Retina (tissue), 1 donor: ENCODE results near the gene SLC1A7.

ENCODE experiments used
- DNase-seq: peaks from one replicate; pipeline ENCODE4 v3.0.0-alpha.2; 2016

The SLC1A7 gene

DNA sequence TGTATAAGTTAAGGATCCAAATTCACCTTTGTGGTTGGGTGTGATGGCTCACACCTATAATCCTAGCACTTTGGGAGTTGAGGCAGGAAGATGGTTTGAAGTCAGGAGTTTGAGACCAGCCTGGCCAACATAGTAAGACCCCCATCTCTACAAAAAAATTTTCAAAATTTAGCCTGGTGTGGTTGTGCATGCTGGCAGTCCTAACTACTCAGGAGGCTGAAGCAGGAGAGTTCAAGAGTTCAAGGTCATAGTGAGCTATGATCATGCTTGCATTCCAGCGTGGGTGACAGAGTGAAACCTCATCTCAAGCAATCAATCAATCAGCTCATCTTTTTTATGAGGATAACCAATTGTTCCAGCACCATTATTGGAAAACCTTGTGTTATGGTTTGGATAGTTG is 16.5 kb upstream of the SLC1A7 start:
- DNase-seq: no peak

DNA sequence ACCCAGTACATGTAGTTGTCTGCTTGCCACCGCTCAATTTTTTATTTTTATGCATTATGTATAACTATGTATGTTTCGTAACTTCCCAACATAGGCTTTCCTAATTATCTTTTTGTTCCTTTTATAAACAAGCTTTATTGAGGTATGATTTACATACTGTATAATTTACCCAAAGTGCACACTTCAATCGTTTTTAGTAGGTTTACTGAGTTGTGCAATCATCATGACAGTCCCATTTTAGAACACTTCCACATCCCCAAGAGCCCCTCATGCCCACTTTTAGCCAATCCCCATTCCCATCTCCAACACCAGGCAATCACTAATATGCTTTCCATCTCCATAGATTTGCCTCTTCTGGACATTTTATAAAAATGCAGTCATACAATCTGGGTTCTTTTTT is 14.3 kb upstream of the SLC1A7 start:
- DNase-seq: no peak

DNA sequence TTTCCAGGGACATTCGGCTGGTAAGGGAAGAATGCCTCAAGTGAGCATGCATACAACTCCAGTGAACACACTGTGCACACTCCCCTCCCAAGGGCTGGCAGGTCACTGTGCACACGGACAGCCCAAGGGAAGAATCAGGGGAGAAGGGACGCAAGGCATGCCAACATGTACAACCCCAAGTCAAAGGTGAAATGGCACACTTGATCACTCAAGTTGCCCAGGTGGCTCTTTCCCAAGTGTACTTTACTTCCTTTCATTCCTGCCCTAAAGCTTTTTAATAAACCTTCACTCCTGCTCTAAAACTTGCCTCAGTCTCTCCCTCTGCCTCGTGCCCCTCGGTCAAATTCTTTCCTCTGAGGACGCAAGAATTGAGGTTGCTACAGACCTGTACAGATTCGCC is 13.5 kb upstream of the SLC1A7 start:
- DNase-seq: no peak

DNA sequence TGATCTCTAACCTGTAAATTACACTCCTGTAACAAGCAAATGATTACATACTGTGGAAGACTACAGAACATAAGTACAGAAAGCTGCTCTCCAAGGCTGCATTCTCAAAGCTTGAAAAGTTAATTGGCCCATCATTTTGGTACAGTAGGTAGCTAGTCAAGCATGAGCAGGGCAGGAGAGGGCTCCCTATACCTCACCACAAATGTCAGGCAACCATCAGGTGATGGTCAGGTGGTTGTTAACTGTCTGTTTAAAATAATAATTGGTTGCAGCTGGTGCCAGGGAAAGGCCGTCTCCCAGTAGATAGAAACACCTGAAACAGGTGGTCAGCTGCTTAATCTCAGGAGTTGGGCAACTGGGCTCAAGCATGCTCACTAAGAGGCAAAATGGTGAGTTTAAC is 13.1 kb upstream of the SLC1A7 start:
- no peak for DNase-seq

DNA sequence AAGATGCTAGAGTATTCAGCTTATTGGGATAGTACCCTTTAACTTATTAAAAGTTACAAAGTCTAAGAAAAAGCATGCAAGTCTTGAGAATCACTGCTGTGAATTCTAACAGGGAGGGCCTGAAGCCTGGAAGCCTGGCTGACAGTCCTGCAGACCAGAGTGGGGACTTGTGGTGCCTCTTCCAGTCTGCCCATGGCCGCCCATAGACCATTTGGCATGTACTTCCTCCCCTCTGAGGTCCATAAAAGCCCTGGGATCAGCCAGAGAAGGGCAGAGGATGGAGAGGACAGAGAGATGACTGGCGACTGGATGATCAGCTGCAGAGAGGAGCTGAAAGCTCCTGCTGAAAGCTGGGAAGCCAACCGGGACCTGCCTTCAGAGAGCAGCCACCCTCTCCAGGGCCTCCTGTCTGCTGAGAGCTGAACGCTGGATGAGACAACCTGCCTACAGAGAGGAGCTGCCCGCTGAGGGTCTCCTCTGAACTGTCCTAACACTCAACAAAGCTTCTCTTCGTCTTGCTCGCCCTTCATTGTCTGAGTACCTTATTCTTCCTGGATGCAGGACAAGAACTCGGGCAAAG is 12.5 kb upstream of the SLC1A7 start:
- no peak for DNase-seq

DNA sequence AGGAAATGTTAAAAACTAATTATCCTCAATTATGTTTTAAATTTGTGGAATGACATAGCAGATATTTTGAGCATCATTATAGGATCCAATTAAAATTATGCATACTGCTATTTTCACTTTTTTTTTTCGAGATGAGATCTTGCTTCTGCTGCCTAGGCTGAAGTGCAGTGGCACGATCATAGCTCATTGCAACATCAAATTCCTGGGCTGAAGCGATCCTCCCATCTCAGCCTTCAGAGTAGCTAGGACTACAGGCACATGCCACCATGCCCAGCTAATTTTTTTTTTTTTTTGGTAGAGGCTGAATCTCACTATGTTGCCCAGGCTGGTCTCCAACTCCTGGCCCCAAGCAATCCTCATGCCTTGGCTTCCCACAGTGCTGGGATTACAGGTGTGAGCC is 11.3 kb upstream of the SLC1A7 start:
- no peak for DNase-seq

DNA sequence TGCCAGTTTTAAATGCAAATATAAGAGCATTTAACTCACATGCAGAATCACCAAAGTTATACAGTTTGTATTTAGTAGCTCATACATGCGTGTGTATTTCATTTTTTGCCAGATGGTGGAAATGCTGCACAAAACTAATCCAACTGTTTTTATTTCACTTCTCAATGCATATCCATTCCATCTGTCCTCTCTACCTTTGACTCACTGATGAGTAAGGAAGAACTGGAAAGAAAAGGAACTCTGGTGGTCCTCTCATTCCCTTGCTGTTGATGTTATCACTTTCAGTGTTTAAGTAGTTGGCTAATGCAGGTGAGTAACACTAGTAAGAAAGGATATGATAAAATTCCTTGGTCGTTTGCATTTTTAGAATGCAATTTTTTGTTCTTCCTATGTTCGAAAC is 5.7 kb upstream of the SLC1A7 start:
- DNase-seq: no peak

DNA sequence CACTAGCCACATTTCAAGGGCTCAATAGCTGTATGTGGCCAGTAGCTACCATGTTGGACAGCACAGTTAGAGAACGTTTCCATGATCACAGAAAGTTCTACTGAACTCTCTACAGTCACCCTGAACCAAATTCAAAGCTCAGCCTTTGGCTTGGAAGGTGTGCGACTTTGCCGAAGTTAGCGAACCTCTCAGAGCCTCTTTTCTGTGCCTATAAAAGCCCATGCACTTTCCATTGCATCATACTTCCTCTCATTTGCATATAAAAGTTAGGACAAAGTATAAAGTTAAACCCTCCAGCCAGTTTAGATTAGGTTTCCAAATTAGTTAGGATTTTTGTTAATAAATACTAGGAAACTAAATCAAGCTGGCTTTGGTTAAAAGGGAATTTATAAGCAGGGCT is 4.7 kb upstream of the SLC1A7 start:
- no peak for DNase-seq

DNA sequence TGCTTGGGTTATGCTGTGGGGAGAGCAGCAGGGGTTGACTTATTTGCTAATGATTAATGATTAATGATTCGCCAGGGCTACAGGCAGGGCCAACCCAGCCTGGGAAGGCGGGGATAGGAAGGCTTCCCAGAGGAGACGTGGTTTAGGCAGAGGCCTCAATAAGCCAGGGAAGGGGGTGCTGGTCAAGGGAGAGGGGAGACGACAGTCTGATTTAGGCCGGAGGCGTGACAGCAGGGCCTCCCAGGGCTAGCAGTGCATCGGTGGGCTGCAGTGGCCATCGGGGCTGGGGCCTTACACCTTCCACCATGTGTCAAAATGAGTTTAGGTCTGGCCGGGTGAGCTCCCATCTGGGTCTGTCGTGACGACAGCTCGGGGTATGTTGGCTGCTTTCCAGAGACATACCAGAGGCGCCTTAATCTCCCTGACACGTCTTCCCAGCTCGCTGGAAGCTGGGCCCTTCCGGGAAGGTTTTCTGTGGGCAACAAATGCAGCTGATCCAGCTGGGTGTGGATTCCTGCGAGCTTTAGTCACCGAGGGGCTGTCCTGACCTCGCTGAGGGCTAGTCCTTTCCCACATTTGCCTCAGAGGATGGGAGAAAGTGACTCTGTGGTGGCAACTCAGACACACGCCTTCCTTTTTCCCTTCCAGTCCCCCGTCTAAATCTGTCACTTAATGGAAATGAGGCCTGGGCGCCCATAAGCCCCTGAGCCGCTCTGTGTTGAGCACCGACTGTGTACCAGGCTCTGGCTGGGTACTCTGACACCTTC is 3.7 kb upstream of the SLC1A7 start:
- peak; percentile 91 for DNase-seq

DNA sequence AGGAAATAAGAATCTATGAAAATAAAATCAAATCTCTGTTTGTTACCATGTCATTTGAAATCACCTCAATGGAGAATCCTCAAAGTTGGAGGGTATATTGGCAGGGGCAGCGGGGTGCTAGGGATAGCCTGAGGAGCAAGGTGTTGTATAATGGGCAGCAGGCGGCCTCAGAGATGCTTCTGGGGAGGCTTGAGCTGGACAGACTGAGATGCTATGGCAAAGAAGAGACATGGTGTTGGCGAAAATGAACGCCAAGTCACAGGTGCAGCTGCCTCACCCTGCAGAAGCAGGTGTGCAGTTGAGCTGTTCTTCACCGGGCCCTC is 3.1 kb upstream of the SLC1A7 start:
- no peak for DNase-seq

DNA sequence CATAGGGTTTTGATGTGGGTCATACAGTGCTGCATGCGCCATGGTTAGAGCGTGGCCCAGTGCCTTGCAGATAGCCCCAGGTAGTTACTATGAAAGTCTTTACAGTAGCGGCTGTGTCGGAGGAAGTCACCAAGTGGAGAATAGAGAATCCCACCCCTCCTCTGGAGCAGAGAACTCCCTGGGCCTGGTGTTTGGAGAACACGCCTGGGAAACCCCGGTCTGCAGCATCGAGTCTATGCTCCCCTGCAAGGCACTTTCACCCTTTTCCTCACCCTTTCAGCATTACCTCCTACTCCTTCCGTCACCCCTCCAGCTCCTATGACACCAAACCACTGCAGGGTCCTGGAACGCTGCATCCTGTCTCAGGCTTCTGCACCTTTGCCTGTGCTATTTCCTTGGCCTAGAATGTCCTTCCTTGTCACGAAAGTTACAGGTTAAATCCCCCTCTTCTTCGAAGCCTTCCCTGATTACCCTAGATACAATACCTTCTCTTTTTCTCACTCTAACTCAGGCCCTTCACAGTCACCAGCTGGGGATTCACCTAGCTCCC is 2.7 kb upstream of the SLC1A7 start:
- DNase-seq: no peak

DNA sequence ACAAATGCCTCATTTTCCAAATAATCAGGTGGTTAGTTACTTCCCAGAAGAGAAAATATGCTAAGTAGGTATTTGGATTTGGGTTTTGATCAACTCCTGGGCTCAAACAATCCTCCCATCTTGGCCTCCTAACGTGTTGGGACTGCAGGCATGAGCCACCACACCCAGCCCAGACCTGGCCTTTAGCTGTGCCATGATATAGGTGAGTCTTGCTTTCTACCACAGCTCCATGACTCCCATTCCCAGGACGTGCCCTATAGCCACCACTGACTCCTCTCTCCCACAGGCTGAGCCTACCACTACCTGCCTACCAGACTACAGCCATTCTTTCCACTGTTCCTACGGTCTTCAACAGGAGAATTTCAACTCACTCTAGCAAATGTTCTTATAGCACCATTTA is 1.8 kb upstream of the SLC1A7 start:
- no peak for DNase-seq

DNA sequence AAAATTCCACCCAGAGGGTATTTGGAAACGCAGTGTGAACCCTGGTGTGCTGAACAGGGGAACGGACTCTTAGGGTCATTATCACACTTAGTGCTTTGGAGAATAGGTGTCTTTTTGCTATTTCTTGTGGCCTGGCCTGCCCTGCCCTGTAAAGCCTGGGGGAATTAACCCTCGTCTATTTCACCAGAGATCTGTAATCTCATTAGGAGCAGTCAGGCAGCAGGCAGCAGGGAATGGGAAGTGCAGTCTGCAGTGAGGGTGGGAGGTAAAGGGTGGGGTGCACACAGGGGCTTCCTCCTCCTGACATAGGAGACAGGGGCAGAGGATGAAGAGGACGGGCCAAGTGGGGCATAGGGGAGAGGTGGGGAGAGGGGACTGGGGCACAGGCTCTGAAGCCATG is 1.1 kb upstream of the SLC1A7 start:
- DNase-seq: no peak

DNA sequence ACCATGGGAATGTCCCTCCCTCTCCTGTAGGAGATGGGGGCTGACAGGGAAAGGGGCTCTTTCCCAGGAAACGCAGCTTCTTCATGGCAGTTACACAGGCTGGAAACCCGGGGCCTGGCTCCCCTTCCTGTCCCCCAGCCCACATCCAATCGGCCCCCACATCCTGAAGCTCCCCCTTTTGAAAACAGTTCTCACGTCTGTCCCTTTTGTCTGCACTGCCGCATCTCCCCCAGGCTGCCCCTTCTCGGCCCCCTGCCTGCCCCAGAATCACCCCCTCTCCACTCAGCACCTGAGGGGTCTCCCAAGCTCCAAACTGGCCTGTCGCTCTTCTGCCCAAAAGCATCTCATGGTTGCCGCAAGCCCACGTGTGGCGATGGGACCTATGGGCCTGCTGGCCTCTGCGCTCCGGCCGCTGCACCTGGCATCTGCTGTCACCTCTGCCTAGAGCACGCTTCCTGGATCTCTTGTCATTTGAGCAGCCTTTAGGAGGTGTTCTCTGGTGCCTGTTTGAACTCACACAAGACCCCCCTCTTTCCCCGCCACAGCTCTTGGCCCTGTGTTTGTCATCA is 867 bp downstream of the SLC1A7 start:
- no peak for DNase-seq

DNA sequence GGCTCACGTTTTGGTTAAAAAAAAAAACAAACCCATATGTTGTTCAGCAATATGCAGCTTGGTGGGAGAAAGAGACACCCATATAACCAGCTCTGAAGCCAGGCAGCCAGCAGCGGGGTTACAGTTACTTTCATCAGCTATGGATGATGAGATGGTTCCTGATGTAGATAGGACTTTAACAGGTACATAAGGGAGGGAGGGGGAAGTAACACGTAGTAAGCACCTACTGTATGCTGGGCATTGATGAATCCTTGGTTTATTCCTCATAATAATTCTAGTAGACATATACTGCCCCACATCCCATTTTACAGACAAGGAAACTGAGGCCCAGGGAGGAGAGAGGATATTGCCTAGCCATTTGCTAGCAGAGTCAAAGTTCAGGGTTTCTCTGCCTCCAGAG is 2.0 kb downstream of the SLC1A7 start:
- DNase-seq: no peak

DNA sequence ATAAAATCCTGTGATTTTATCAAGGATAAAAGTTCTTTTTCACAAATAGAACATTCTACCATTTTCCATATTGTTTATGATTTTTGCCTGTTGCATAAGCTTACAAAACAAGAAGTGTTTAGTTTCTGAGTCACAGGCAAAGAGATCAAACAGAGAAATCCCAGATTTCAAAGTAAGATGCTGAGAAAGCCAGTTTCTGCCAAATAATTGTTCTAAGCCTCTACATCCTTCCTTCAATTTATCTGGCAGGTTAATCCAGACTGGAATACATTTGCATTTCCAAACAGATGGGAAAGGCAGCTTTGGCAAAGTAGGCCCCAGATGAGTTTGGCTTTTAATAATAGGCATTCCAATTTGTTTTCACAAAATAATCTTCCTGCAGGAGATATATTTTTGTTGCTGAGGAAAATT is 2.5 kb downstream of the SLC1A7 start:
- no peak for DNase-seq

DNA sequence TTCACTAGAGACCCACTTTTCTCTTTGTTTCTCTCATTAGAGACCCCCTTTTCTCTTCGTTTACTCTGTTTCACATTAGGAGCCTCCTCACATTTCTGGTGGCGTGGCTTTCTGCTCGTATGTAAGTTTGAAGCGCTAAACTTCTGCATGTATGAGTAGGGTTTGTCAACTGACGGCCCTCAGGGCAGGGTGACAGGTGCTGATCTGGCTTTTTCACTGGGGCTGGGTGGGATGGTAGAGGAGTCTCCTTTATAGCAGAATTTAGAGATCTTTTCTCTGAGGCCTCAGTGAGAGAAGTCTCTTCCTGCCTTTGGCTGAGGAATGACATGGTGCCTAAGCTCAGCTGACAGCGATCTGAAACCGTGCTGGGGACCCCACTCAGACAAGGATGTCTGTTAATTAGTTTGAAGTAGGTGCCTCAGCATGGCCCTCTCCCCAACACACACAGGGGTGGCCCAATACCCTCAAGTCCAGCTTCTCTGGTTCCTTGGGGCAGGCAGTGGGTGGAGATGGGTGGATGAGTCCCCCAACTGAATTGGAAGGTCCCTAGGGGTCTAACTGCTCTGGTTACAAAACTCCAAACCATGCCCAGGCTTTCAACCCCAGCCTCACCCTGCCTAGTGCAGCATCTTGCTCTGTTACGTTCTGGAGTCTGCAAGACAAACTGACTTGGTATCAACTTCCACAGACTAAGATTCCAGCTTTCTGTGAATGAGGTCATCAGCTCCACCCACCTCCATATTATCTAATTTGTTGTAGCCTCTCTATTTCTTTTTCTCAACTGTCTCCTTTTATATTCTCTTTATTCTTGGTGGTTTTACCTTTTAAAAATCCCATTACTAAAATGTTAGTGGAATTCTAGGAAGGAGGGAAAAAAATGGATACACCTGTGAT is 3.2 kb downstream of the SLC1A7 start:
- DNase-seq: no peak

DNA sequence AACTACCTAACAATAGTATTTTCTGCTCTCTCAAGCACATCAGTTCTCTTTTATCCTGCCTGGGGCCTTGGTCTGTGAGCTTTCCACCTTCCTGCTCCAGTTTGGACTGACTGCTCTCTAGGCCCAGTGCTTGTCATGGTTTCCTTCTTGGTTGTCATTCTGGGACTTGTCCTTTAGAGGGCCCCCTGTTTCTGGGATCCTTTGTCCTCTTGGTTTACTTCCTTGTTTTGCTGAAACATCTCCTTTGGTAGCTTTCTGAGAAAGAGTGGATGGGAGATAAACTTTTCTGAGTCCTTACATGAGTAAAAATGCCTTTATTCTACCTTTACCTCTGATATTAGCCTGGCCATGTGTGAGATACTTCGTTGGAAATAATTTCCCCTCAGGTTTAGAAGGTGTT is 4.7 kb downstream of the SLC1A7 start:
- DNase-seq: no peak

DNA sequence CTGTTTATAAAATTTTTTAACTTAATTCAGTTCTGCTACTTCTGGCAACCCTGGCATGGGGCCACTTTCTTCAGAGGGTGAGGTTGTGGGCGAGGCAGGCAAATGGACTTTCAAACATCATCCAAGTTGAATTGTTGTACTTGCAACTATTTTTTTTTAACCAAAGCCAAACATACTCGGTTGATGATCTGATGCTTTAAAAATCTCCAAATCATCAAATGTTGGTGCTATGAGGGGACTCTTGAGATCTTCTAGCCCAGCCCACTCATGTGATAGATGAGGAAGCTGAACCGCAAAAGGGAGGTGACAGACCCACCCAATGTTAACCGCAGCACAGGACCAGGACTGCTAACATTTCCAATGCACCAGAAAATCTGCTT is 6.7 kb downstream of the SLC1A7 start:
- DNase-seq: no peak

DNA sequence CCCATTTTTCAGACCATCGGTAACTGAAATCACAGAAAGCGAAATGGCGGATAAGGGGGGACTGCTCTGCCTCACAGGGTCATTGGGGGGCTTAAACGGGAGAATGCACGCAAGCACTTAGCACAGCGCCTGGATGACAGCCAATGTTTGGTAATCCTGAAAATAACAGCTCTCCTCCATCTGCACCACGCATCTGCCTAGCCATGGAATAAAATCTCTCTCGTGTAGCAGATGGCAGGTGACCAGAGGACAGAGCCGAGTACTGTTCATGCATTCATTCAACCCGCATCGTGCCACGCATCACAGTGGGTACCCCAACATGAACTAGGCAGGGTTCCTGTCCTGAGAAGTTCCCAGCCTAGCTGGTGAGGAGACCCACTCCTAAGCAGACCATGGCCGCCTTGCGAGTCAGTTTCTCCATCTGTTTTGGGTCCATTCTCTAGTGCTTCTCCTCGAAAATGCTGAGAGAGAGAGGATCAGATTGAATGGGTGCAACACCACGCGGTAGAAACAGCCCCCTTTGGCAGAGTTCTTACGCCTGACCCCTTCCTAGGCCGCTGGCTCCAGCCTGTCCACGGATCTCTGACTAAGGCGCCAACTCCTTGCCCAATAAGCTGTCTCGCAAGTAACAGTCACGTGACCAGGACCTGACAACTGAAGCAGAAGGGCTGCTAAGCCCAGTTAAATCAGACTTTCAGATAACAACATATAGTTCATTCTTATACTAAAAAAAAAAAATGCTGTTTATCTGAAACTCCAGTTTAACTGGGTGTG is 7.3 kb downstream of the SLC1A7 start:
- no peak for DNase-seq

DNA sequence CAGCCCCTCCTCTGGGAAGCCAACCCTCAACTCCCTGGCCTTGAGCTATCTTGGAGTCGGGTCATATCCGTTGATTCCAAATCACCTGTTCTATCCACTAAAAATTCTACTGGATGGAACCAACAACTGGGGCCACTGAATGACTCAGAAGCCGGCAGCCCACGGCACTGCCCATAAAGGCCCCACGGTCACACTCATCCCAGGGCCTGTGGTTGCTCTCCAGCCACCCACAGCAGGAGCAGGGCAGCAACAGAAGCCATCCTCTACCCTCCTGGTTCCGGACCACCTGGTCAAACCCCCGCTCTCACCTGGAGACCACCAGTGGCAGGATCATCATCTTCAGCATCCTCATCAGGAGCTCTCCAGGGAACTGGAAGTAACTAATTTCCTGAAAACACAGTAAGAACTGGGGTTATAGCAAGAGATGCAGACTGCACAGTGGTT is 8.4 kb downstream of the SLC1A7 start:
- no peak for DNase-seq

DNA sequence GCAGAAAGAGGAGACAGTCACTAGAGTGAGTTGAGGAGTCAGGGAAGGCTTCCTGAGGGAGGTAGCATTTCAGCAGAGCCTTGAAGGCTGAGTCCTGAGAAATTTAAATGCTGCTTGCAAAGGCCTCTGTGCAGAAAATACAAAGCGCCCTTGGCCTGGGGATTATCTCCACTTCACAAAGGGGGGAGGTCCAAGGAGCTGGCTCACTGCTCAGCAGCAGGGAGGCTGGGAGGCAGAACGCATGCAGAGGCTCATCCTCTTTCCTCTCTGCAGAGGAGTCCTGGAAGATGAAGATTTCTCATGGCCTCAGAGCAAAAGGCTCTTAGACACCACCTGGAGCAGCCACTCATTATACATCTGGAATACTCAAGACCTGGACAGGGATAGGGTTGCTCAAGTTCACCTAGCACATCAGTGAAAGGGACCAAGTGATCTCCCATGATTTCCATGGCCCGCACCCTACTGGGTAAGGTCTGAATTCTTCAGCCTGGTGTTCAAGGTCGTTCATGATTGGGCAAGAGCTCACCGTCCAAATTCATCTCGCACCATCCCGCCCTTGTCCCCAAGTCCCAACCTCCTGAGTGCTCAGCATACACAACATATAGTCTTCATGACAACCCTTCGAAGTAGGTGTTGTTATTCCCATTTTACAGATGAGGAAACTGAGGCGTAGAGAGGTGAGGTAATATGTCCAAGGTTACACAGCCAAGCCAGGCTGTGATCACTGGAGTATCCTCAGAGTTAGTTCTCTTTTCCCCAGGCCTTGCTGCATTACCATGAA is 9.0 kb downstream of the SLC1A7 start:
- no peak for DNase-seq
